ENCODE data around the gene CD7. TPM values are rescaled to one million over a fixed set of nuclear protein-coding genes. Genes with fewer than 3 reads are reported as not detected.

The CD7 gene
- total RNA-seq, 1 donor from 2014 or later, result 5.2 TPM

- Histone ChIP-seq H3K4me3 (no peak overlapping the region), H3K36me3 (no peaks in the 10 kb centered on the region), H3K27me3 (no peaks in the 10 kb centered on the region), H3K9me3 (no peaks in the 10 kb centered on the region), H3K27ac (no peak overlapping the region), H3K4me1 (peaks cover 54% of the 10 kb centered on the region)
- TF ChIP-seq POLR2AphosphoS5 (IDR thresholded peaks at IDR 0.05; ENCODE audit: insufficient read depth in 1 of 2, low read depth in 1 of 2), result no peak
- no peak for TF ChIP-seq CTCF (IDR thresholded peaks at IDR 0.05)
- TF ChIP-seq POLR2A (IDR thresholded peaks at IDR 0.05), result no peak
- DNase-seq (ENCODE audit: extremely low spot score in 2 of 2), result no peak
- intact Hi-C loops (cut with DNase I), result no loop called here
Observed at GRCh38 chr17:82295472-82295814, 22.0 kb downstream of the CD7 start.

GRCh38 chr17:82294064-82294773, 23.2 kb downstream of the CD7 start:
- peaks cover 52% of the 10 kb centered on the region for H3K4me1 ChIP-seq

GRCh38 chr17:82292251-82293154, 24.9 kb downstream of the CD7 start:
- TF ChIP-seq POLR2AphosphoS5 (IDR thresholded peaks at IDR 0.05; ENCODE audit: insufficient read depth in 1 of 2, low read depth in 1 of 2), result peak; percentile 95 to 99
- peak; percentile 84 to 97 for TF ChIP-seq POLR2A (IDR thresholded peaks at IDR 0.05)
- TF ChIP-seq CTCF (IDR thresholded peaks at IDR 0.05), result no peak
- no peaks in the 10 kb centered on the region for H3K27me3 ChIP-seq
- no peaks in the 10 kb centered on the region for H3K9me3 ChIP-seq
- H3K4me1 ChIP-seq, result peaks cover 50% of the 10 kb centered on the region
- DNase-seq (ENCODE audit: extremely low spot score in 2 of 2), result peak in 1 of 2 donors; percentile 99
- peak overlapping the region; percentile 93 for H3K27ac ChIP-seq
- peak overlapping the region; percentile 67 to 85 for H3K4me3 ChIP-seq
- intact Hi-C loops (cut with DNase I), result no loop called here
- no peaks in the 10 kb centered on the region for H3K36me3 ChIP-seq

More at GRCh38 chr17:82294064-82294773, 23.2 kb downstream of the CD7 start:
- no peak for TF ChIP-seq POLR2A (IDR thresholded peaks at IDR 0.05)
- no peak for TF ChIP-seq CTCF (IDR thresholded peaks at IDR 0.05)
- no peak for TF ChIP-seq POLR2AphosphoS5 (IDR thresholded peaks at IDR 0.05; ENCODE audit: insufficient read depth in 1 of 2, low read depth in 1 of 2)
- Histone ChIP-seq H3K36me3 (no peaks in the 10 kb centered on the region), H3K27ac (peak overlapping the region; percentile 93), H3K9me3 (no peaks in the 10 kb centered on the region), H3K4me3 (peak overlapping the region; percentile 67 to 85), H3K27me3 (no peaks in the 10 kb centered on the region)
- DNase-seq (ENCODE audit: extremely low spot score in 2 of 2), result no peak
- intact Hi-C loops (cut with DNase I), result no loop called here

GRCh38 chr17:82291582-82292250, 25.7 kb downstream of the CD7 start:
- H3K36me3 ChIP-seq, result no peaks in the 10 kb centered on the region
- peaks cover 49% of the 10 kb centered on the region for H3K4me1 ChIP-seq
- peak overlapping the region; percentile 93 for H3K27ac ChIP-seq
- no peak for DNase-seq (ENCODE audit: extremely low spot score in 2 of 2)
- H3K27me3 ChIP-seq, result no peaks in the 10 kb centered on the region
- TF ChIP-seq POLR2A (IDR thresholded peaks at IDR 0.05) (no peak), POLR2AphosphoS5 (IDR thresholded peaks at IDR 0.05; ENCODE audit: insufficient read depth in 1 of 2, low read depth in 1 of 2) (no peak), CTCF (IDR thresholded peaks at IDR 0.05) (no peak)
- peak overlapping the region; percentile 67 to 85 for H3K4me3 ChIP-seq
- intact Hi-C loops (cut with DNase I), result no loop called here
- no peaks in the 10 kb centered on the region for H3K9me3 ChIP-seq

Measured in vagina (tissue), 2 donors.